ENCODE results near the gene RPUSD1.
"Not testable (repeated sequence)": the region's sequence is repeated elsewhere in the genome, so short reads cannot be mapped to it uniquely, and the experiment has no call there.

RPUSD1 gene

GRCh38 chr16:787978-788398, at the start of gene RPUSD1:
TSS of gene RPUSD1 (minus strand) at chr16:788381. CDS start at chr16:787737, 644 bp downstream.
- no peak for DNase-seq (ENCODE audit: low read depth)

- DNase-seq (ENCODE audit: low read depth): not testable (repeated sequence)
Observed at GRCh38 chr16:836822-837221, 48.6 kb upstream of the RPUSD1 start.

GRCh38 chr16:836221-836620, 48.0 kb upstream of the RPUSD1 start:
- DNase-seq (ENCODE audit: low read depth): no peak

GRCh38 chr16:835373-835772, 47.2 kb upstream of the RPUSD1 start:
- DNase-seq (ENCODE audit: low read depth): no peak

GRCh38 chr16:833411-833810, 45.2 kb upstream of the RPUSD1 start:
- DNase-seq (ENCODE audit: low read depth): no peak

GRCh38 chr16:832652-833336, 44.6 kb upstream of the RPUSD1 start:
- DNase-seq (ENCODE audit: low read depth): no peak

GRCh38 chr16:831571-832413, 43.6 kb upstream of the RPUSD1 start:
- no peak for DNase-seq (ENCODE audit: low read depth)

GRCh38 chr16:830871-831570, 42.8 kb upstream of the RPUSD1 start:
- DNase-seq (ENCODE audit: low read depth): no peak

- no peak for DNase-seq (ENCODE audit: low read depth)
Observed at GRCh38 chr16:830107-830870, 42.1 kb upstream of the RPUSD1 start.

GRCh38 chr16:828891-829290, 40.7 kb upstream of the RPUSD1 start:
- DNase-seq (ENCODE audit: low read depth): no peak

- no peak for DNase-seq (ENCODE audit: low read depth)
Observed at GRCh38 chr16:827513-827912, 39.3 kb upstream of the RPUSD1 start.

GRCh38 chr16:825341-826061, 37.3 kb upstream of the RPUSD1 start:
- no peak for DNase-seq (ENCODE audit: low read depth)

GRCh38 chr16:824601-825000, 36.4 kb upstream of the RPUSD1 start:
- no peak for DNase-seq (ENCODE audit: low read depth)

- no peak for DNase-seq (ENCODE audit: low read depth)
Observed at GRCh38 chr16:824194-824593, 36.0 kb upstream of the RPUSD1 start.

- no peak for DNase-seq (ENCODE audit: low read depth)
Observed at GRCh38 chr16:822909-823297, 34.7 kb upstream of the RPUSD1 start.

- no peak for DNase-seq (ENCODE audit: low read depth)
Observed at GRCh38 chr16:822174-822908, 34.2 kb upstream of the RPUSD1 start.

GRCh38 chr16:821751-822150, 33.6 kb upstream of the RPUSD1 start:
- DNase-seq (ENCODE audit: low read depth): no peak

GRCh38 chr16:820748-821147, 32.6 kb upstream of the RPUSD1 start:
- no peak for DNase-seq (ENCODE audit: low read depth)

- DNase-seq (ENCODE audit: low read depth): not testable (repeated sequence)
Observed at GRCh38 chr16:820044-820408, 31.8 kb upstream of the RPUSD1 start.

- no peak for DNase-seq (ENCODE audit: low read depth)
Observed at GRCh38 chr16:819336-820043, 31.3 kb upstream of the RPUSD1 start.
